Measurements from ENCODE around the gene VSIG10L.

VSIG10L gene

DNA sequence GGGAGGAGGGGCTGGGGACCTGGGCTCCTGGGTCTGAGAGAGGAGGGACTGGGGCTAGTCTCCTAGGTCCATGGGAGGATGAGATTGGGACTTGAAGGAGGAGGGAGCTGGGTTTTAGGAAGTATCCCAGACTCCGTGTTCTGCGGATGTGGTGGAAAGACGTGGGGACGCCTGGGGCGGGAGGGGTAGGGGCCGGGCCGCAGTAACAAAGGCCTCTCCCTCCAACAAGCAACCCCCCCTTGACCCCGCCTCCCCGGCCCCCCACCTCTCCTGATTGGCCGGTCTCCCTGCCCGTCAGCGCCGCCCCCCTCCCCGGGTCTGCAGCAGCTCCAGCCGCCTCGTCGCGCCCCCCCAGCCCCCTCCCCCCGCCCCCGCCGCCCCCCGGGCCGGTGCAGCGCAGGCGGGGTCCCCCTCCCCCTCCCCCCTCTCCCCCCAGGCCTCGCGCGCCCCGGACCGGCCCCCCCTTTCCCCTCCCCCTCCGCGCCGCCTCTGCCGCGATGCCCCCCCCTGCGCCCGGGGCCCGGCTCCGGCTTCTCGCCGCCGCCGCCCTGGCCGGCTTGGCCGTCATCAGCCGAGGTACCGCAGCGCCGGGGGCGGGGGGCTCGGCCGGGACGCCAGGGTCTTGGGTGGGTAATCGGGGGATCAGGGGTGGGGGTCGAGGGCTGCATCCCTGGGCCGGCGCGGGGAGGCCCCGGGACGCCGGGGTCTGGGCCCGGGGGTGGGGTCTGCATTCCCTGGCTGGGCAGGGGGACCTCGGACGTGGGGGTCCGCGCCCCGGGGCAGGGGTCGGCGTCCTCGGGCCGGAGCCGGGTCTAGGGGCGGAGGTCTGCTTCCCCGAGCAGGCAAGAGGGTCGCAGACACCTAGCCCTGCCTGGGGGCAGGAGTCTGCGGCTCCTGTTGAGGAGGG, 30.3 kb downstream of the VSIG10L start, which contains the start of gene IGLON5:
TSS of gene IGLON5 (plus strand) at position 294 of the 907 bp plus-strand sequence. CDS start at position 498, 204 bp downstream.
- DNase-seq: no peak

DNA sequence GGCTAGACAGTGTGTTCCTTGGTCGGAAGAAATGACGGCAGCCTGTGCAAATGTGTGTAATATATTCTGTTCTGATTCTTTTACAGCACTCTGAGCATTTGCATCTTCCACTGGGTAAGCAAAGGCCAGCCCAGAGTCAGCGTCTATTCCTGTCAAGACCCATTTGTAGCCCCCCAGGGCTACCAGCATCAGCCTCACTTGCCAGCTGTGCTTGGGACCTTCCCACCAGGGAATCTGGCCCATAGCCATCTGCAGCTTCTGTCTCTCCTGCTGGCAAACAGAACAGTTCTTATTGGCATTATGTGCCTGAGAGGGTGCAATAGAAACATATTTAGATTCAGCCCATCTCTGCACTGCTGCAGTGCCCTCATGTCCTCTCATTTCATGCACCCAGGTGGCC, 36.5 kb downstream of the VSIG10L start:
- DNase-seq: no peak

DNA sequence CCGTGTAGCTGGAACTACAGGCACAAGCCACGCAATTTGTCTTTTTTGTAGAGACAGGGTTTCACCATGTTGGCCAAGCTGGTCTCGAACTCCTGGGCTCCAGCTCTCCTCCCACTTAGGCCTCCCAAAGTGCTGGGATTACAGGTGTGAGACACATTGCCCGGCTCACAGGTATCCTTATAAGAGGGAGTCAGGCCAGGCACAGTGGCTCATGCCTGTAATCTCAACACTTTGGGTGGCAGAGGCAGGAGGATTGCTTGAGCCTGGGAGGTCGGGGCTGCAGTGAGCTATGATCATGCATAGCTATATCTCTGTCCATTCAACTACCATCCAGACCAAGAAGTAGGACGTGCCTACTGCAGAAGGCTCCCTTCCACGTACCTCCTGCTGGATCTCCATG, 40.7 kb downstream of the VSIG10L start:
- no peak for DNase-seq

DNA sequence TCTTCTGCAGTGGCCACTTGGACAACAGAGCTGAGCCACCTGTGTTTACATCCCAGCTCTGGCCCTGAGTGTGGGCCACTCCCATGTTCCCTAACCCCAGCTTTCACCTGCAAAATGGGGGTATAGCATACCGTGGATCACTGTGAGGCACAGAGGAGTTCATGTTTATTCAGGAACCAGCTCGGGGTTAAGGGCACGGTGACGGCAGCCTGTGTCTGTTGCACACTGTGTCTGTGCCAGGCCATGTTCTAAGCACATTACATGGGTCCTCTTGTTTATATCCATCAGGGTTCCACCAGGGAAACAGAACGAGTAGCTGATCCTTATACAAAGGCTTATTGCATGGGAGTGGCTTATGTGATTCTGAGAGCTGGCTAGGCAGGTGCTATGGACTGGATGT, 44.5 kb downstream of the VSIG10L start:
- no peak for DNase-seq

DNA sequence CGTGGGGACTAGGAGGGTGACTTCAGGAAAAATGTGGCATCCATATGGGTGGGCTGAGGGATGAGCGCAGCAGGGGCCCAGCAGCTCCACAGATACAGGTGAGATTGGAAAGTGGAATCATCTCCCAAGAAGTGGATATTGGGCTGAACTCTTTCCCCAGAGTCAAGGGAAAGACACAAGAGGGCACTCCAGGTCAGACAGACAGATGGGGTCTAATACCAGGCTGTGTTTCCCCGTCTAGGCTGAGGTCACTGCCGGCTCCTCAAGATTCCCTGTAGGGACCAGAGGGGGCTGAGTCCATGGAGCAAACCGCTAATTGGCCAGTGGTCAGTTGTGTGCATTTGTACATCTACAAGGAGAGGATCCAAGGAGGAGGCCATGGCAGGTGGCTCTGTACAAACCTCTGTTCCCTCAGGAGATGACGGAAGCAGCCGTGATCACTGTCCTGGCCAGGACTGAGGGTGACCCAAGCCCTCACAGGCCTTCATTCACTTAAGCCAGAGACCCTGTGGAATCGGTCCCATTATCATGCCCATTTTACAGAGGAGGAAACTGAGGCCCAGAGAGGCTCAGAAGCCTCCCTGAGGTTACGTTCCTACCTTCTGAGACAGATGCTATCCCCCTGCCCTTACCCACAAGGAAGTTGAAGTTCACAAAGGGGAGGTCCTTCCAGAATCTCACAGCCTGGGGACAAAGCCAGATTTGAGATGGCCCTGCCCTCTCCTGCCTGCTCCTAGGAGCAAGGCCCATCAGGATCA, 45.4 kb downstream of the VSIG10L start:
- DNase-seq: no peak

DNA sequence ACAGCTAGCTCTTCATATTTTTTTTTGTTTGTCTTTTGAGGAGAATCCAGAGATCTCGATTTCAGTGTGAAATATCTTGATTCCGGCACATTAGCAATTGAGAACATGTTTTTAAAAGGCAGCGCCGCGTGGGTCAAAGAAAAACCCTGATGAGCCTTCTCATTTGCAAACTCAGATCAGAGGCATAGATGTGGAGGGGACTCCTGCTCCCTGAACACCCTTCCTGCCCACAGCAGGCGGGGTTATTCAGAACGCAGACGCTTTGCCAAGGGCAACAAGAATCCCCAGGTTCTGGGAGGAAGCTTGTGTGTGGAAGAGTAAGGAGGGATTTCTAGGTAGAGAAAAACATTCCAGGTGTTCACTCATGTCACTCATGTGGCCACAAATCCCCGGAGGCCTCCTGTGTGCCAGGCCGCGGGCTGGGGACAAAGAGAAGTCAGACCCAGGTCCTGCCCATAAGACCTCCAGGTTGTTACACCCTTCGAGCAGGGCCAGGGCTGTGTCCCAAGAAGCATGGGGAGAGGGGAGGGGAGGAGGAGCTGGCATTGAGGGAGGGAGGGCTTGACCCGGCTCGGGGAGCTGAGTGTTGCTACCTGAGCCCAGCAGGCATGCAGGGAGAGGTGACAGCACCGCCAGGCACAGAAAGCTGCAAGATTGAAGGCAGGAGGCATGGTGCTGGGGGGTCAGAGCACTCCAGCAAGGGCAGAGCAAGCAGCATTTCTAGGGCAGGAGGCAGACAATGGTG, 46.4 kb downstream of the VSIG10L start:
- no peak for DNase-seq

DNA sequence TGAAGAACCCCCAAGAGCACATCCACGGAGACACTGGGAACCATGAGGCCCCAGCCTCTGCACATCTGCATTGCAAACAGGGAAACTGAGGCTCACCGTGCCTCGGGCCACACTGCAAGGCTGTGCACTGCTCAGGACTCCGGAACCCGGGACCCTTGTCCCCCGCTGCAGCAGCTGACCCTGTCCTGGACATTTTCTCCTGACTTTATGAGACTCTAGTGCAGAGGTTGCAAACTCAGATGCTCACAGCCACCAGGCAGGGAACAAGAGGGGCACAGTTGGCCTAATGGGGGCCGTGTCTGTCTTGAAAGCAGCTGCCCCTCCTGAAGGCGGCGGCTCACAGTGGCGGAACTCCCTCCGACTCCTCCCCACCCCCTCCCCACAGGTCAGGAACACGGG, 47.0 kb downstream of the VSIG10L start:
- no peak for DNase-seq

DNA sequence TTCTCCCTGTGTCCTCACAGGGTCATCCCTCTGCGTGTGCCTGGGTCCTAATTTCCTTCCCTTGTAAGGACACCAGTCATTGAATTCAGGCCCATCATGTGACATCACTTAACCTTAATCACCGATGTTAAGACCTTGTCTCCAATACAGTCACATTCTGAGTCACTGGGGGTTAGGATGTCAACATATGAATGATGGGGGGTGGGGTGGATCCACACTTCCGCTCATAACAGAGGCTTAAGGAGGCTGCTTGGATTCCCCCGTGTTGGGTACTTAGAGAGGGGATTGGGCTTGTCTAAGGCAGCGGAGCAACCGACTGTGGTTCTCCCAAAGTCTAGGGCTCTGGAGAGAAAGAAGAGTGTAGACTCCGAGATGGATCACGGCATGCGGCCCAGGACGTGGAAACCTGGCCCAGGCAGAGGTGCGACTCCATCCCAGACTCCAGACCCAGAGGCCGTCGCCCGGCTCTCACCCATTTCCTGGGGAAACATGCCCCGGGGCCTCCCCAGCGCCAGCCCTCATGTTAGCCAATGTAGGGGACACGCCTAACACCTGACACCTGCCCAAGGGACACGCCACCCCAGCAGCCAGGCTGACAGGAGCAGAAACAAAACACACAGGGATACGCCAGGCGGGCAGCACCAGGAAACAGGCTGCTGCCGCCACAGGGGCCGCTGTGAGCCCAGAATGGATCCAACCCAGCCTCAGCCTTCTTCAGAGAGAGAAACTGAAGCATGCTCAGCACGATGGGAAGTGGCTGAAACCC, 47.5 kb downstream of the VSIG10L start:
- DNase-seq: peak; percentile 37

DNA sequence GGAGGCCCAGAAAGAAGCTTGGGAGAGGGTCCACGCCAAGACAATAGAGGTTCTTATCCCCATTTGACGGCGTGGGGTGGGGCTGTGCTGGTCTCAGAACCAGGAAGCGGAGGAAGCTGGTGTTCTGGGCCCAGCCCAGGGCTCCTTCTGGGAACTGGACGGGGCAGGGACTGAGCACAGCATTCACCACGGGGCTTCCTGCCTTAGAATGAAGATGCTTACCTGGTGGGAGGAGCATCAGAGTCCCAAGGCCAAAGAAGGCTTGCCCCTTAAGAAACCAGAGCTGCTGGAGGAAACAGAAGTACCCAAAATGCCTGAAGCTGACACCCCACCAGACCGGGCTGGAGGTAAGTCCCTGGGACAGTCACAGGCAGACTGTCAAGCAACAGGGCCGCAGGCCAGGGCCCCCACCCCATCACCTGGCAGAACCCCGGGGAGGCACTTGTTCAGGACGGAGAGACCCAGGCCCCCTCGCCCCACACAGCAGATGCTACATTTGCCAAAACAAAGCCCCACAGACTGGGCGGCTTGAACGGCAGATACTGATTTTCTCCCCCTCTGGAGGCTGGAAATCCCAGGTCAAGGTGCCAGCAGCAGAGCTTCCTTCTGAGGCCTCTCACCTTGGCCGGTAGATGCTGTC, 48.2 kb downstream of the VSIG10L start:
- no peak for DNase-seq

DNA sequence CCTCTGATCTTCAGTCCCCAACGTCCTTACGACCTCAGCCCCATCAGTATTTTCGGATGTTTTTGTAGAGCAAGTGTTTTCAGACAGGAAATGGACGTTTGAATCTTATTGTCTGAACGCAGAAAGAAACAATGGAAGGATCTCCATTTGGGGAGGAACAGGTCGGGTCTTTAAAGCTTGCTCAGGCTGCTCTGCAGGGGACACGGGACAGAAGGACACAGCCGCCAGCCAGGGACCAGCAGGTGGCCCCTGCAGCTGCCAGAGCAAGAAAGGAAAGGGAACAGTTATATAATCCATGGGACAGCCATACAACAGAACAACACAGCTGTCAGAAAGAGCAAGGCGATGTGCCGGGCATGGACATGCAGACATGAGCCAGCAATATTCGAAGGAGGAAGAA, 49.0 kb downstream of the VSIG10L start:
- no peak for DNase-seq

DNA sequence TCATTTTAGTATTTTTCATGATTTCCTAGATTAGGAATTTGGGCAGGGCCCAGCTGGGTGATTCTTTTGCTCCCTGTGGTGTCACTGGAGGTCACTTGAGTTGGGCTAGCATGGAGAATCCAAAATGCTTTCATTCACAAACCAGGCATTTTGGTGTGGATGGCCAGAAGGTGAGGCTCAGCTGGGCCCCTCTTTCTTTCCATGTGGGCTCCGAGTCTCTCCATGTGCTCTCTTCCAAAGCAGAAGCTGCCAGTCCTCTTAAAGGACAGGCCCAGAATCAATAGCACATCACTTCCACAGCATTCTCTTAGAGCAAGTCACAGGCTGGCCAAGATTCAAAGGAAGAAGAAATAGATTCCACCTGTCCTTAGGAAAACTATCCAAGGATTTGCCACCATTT, 52.3 kb downstream of the VSIG10L start:
- no peak for DNase-seq

DNA sequence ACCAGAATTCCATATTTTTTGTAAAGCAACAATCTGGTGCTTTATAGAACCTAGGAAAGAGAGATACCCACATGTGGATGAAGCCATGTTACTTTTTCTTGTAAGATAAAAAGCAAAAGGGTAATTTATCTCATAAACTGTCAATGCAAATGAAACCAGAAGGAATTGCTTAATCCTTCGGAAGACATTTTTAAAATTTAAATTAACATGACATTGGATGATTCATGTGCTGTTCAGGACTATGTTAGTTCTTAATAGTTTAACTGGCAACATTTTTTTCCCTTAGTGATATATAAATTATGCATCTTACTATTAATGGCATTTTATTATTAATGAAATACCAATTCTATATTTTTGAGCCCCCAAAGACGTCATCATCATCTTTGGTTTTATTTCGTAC, 56.3 kb downstream of the VSIG10L start:
- no peak for DNase-seq

DNA sequence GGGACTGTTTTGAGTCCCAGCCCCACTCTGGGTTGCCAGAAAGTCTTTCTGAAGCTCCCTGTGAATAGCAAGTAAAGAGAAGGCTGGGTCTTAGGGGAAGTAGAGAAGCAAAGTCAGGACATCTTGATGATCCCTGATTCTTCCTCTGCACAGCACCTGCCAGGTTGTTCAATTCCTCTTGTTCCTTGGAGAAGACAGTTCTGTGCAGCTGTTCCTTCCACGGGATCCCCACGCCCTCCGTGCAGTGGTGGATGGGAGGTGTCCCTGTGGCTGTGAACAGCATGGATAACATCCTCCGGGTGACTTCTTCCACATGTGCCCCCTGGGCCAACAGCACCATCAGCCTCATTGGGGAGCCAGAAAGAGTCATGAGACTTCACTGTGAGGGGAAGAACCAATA, 59.6 kb downstream of the VSIG10L start:
- DNase-seq: no peak
